Measurements from ENCODE around the gene ATP6V0A1.

The ATP6V0A1 gene

GRCh38 chr17:42518046-42518754 is 59.5 kb downstream of the ATP6V0A1 start:
- Histone ChIP-seq H3K9me3 (ENCODE audit: control insufficient read depth, low read length) (no peaks in the 10 kb centered on the region), H3K27ac (ENCODE audit: insufficient read depth, low read length, poor library complexity, severe bottlenecking) (no peak overlapping the region), H3K27me3 (replicated peaks; ENCODE audit: control insufficient read depth, insufficient read depth, low read length, poor library complexity, severe bottlenecking) (no peaks in the 10 kb centered on the region), H3K4me1 (ENCODE audit: control insufficient read depth, insufficient read depth, low read length, poor library complexity, severe bottlenecking) (no peaks in the 10 kb centered on the region), H3K36me3 (ENCODE audit: control insufficient read depth, insufficient read depth, low read length) (peaks cover 6% of the 10 kb centered on the region), H3K4me3 (ENCODE audit: insufficient read depth, low read depth, low read length, poor library complexity, severe bottlenecking) (no peak overlapping the region)
- no peak for DNase-seq

DNA sequence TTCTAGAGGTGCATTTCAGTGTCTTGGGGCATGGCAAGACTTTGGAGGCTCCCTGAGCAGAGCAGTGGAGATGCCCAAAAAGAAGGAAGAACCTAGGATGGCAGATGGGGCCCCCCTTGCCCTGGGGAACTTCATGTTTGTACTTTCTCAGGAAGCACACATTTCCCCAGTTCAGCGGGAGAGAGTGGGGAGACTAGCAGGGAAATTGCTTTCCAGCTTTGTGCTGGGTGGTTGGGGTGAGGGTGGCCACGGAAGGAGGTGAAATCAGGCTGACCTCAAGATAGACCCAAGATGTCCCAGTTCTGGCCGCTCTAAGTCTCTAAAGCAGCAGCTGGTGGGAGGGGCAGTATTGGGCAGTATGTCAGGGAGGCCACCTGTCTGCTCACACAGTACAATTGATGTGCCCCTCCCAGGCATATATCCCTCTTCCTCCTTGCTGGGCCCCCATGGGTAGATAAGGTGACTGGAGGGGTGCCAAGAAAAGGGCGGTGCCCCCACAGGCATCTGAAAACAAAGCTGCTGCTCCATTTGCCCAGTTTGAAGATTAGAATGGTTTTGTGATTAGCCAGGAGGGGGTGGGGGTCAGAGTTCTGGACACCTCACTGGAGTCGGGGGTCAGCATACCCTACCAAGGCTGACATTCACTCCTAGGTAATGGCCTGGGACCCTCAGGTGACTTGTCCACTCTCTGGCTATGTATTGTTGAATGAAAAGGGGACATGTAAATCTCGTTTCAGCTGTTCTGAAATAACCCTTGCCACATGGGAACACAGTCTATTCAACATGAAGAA is 60.3 kb downstream of the ATP6V0A1 start:
- no peak for DNase-seq
- H3K27ac ChIP-seq (ENCODE audit: insufficient read depth, low read length, poor library complexity, severe bottlenecking), result no peak overlapping the region
- H3K9me3 ChIP-seq (ENCODE audit: control insufficient read depth, low read length), result no peaks in the 10 kb centered on the region
- H3K36me3 ChIP-seq (ENCODE audit: control insufficient read depth, insufficient read depth, low read length), result peaks cover 2% of the 10 kb centered on the region
- no peaks in the 10 kb centered on the region for H3K4me1 ChIP-seq (ENCODE audit: control insufficient read depth, insufficient read depth, low read length, poor library complexity, severe bottlenecking)
- H3K27me3 ChIP-seq (replicated peaks; ENCODE audit: control insufficient read depth, insufficient read depth, low read length, poor library complexity, severe bottlenecking), result no peaks in the 10 kb centered on the region
- no peak overlapping the region for H3K4me3 ChIP-seq (ENCODE audit: insufficient read depth, low read depth, low read length, poor library complexity, severe bottlenecking)

GRCh38 chr17:42519546-42520491 is 61.1 kb downstream of the ATP6V0A1 start:
- H3K9me3 ChIP-seq (ENCODE audit: control insufficient read depth, low read length), result no peaks in the 10 kb centered on the region
- no peaks in the 10 kb centered on the region for H3K4me1 ChIP-seq (ENCODE audit: control insufficient read depth, insufficient read depth, low read length, poor library complexity, severe bottlenecking)
- no peak overlapping the region for H3K4me3 ChIP-seq (ENCODE audit: insufficient read depth, low read depth, low read length, poor library complexity, severe bottlenecking)
- H3K36me3 ChIP-seq (ENCODE audit: control insufficient read depth, insufficient read depth, low read length), result no peaks in the 10 kb centered on the region
- no peak for DNase-seq
- H3K27ac ChIP-seq (ENCODE audit: insufficient read depth, low read length, poor library complexity, severe bottlenecking), result no peak overlapping the region
- no peaks in the 10 kb centered on the region for H3K27me3 ChIP-seq (replicated peaks; ENCODE audit: control insufficient read depth, insufficient read depth, low read length, poor library complexity, severe bottlenecking)

- H3K27me3 ChIP-seq (replicated peaks; ENCODE audit: control insufficient read depth, insufficient read depth, low read length, poor library complexity, severe bottlenecking), result no peaks in the 10 kb centered on the region
- H3K9me3 ChIP-seq (ENCODE audit: control insufficient read depth, low read length), result no peaks in the 10 kb centered on the region
- H3K4me3 ChIP-seq (ENCODE audit: insufficient read depth, low read depth, low read length, poor library complexity, severe bottlenecking), result no peak overlapping the region
- H3K36me3 ChIP-seq (ENCODE audit: control insufficient read depth, insufficient read depth, low read length), result no peaks in the 10 kb centered on the region
- no peaks in the 10 kb centered on the region for H3K4me1 ChIP-seq (ENCODE audit: control insufficient read depth, insufficient read depth, low read length, poor library complexity, severe bottlenecking)
- H3K27ac ChIP-seq (ENCODE audit: insufficient read depth, low read length, poor library complexity, severe bottlenecking), result no peak overlapping the region
- no peak for DNase-seq
Observed at GRCh38 chr17:42520540-42520951, 61.9 kb downstream of the ATP6V0A1 start.

DNA sequence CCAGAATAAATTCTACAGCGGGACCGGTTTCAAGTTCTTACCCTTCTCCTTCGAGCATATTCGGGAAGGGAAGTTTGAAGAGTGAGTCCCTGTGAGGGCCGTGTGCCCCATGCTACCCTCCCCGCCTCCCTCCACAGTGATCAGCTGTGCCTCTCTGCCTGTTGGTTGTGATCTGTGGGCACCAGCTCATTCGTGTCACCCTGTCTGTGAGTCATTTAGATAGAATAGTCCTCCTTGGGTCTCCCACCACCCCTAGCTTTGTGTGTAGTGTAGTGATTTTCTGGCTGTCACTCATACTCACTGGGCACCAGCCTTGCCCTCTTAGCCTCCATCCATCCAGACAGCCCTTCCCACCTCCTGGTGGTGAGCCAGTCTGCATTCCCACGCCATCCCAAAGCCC is 62.4 kb downstream of the ATP6V0A1 start:
- Histone ChIP-seq H3K4me3 (ENCODE audit: insufficient read depth, low read depth, low read length, poor library complexity, severe bottlenecking) (no peak overlapping the region), H3K27ac (ENCODE audit: insufficient read depth, low read length, poor library complexity, severe bottlenecking) (no peak overlapping the region), H3K36me3 (ENCODE audit: control insufficient read depth, insufficient read depth, low read length) (no peaks in the 10 kb centered on the region), H3K9me3 (ENCODE audit: control insufficient read depth, low read length) (no peaks in the 10 kb centered on the region), H3K4me1 (ENCODE audit: control insufficient read depth, insufficient read depth, low read length, poor library complexity, severe bottlenecking) (no peaks in the 10 kb centered on the region), H3K27me3 (replicated peaks; ENCODE audit: control insufficient read depth, insufficient read depth, low read length, poor library complexity, severe bottlenecking) (no peaks in the 10 kb centered on the region)
- DNase-seq, result no peak

GRCh38 chr17:42521666-42522262 is 63.1 kb downstream of the ATP6V0A1 start:
- Histone ChIP-seq H3K27me3 (replicated peaks; ENCODE audit: control insufficient read depth, insufficient read depth, low read length, poor library complexity, severe bottlenecking) (no peaks in the 10 kb centered on the region), H3K27ac (ENCODE audit: insufficient read depth, low read length, poor library complexity, severe bottlenecking) (no peak overlapping the region), H3K4me3 (ENCODE audit: insufficient read depth, low read depth, low read length, poor library complexity, severe bottlenecking) (no peak overlapping the region), H3K36me3 (ENCODE audit: control insufficient read depth, insufficient read depth, low read length) (no peaks in the 10 kb centered on the region), H3K4me1 (ENCODE audit: control insufficient read depth, insufficient read depth, low read length, poor library complexity, severe bottlenecking) (no peaks in the 10 kb centered on the region), H3K9me3 (ENCODE audit: control insufficient read depth, low read length) (no peaks in the 10 kb centered on the region)
- no peak for DNase-seq

DNA sequence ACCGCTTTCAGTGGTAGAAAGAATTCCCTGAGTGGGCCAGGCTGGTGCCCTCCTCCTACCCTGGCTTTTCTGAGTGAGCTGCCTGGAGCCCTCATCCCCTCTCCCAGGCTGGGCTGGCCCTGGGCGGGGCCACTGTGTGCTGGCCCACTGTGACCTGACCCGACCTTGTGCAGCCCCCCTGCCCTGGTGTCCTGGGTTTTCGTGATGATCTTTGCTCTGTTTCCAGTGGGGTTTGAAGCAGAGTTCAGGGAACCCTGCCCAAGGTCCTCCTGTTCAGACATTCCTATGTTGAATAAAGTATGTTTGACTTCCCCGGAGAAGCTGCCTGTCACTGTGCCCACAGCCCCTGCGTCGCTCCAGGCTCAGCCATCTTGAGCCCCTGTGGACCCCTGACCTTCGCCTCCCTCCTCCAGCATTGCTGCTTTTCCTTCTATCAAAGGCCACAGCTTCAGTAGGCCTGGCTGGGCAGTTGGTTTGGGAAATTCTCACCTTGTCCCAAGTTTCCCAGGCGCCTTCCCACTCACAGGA is 63.6 kb downstream of the ATP6V0A1 start:
- no peaks in the 10 kb centered on the region for H3K9me3 ChIP-seq (ENCODE audit: control insufficient read depth, low read length)
- no peak overlapping the region for H3K27ac ChIP-seq (ENCODE audit: insufficient read depth, low read length, poor library complexity, severe bottlenecking)
- no peak for DNase-seq
- no peak overlapping the region for H3K4me3 ChIP-seq (ENCODE audit: insufficient read depth, low read depth, low read length, poor library complexity, severe bottlenecking)
- H3K36me3 ChIP-seq (ENCODE audit: control insufficient read depth, insufficient read depth, low read length), result no peaks in the 10 kb centered on the region
- H3K4me1 ChIP-seq (ENCODE audit: control insufficient read depth, insufficient read depth, low read length, poor library complexity, severe bottlenecking), result no peaks in the 10 kb centered on the region
- H3K27me3 ChIP-seq (replicated peaks; ENCODE audit: control insufficient read depth, insufficient read depth, low read length, poor library complexity, severe bottlenecking), result no peaks in the 10 kb centered on the region

- no peaks in the 10 kb centered on the region for H3K9me3 ChIP-seq (ENCODE audit: control insufficient read depth, low read length)
- no peaks in the 10 kb centered on the region for H3K27me3 ChIP-seq (replicated peaks; ENCODE audit: control insufficient read depth, insufficient read depth, low read length, poor library complexity, severe bottlenecking)
- H3K4me1 ChIP-seq (ENCODE audit: control insufficient read depth, insufficient read depth, low read length, poor library complexity, severe bottlenecking), result no peaks in the 10 kb centered on the region
- no peaks in the 10 kb centered on the region for H3K36me3 ChIP-seq (ENCODE audit: control insufficient read depth, insufficient read depth, low read length)
- H3K4me3 ChIP-seq (ENCODE audit: insufficient read depth, low read depth, low read length, poor library complexity, severe bottlenecking), result no peak overlapping the region
- no peak for DNase-seq
- no peak overlapping the region for H3K27ac ChIP-seq (ENCODE audit: insufficient read depth, low read length, poor library complexity, severe bottlenecking)
Observed at GRCh38 chr17:42522798-42523278, 64.2 kb downstream of the ATP6V0A1 start.

GRCh38 chr17:42525221-42525620 is 66.5 kb downstream of the ATP6V0A1 start:
- no peak overlapping the region for H3K27ac ChIP-seq (ENCODE audit: insufficient read depth, low read length, poor library complexity, severe bottlenecking)
- no peak for DNase-seq
- H3K27me3 ChIP-seq (replicated peaks; ENCODE audit: control insufficient read depth, insufficient read depth, low read length, poor library complexity, severe bottlenecking), result no peaks in the 10 kb centered on the region
- H3K36me3 ChIP-seq (ENCODE audit: control insufficient read depth, insufficient read depth, low read length), result no peaks in the 10 kb centered on the region
- H3K9me3 ChIP-seq (ENCODE audit: control insufficient read depth, low read length), result no peaks in the 10 kb centered on the region
- no peak overlapping the region for H3K4me3 ChIP-seq (ENCODE audit: insufficient read depth, low read depth, low read length, poor library complexity, severe bottlenecking)
- H3K4me1 ChIP-seq (ENCODE audit: control insufficient read depth, insufficient read depth, low read length, poor library complexity, severe bottlenecking), result peaks cover 6% of the 10 kb centered on the region

All from effector memory CD4-positive, alpha-beta T cell (primary cell).